ENCODE measurements around the gene C1orf52. TPM values are rescaled to one million over a fixed set of nuclear protein-coding genes. Genes with fewer than 3 reads are reported as not detected.
"Not testable (repeated sequence)": the region's sequence is repeated elsewhere in the genome, so short reads cannot be mapped to it uniquely, and the experiment has no call there.

C1orf52 gene
- total RNA-seq, 1 experiment from 2014 or later: 41.9 TPM

DNA sequence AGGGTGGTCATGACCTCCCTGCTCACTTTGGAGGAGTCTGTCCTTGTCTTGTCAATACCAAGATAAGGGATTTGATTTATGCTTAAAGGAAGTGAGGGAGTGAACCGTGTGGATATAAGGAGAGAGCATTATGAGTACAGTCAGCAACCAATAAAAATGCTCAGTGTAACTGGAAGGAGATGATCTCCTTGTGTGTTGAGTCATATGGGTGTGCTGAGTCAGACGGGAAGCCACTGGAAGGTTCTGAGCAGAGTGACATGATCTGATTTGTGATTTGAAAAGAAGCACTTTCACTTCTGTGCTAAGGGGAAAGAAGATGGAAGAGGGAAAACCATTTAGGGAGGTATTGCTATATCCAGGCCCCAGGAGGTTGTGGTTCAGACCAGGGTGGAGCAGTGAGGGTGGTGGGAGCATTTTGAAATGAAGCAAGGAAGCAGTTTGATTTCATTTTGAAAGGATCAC is 19.4 kb upstream of the C1orf52 start:
- DNase-seq (ENCODE audit: low read depth): peak; percentile 97

DNA sequence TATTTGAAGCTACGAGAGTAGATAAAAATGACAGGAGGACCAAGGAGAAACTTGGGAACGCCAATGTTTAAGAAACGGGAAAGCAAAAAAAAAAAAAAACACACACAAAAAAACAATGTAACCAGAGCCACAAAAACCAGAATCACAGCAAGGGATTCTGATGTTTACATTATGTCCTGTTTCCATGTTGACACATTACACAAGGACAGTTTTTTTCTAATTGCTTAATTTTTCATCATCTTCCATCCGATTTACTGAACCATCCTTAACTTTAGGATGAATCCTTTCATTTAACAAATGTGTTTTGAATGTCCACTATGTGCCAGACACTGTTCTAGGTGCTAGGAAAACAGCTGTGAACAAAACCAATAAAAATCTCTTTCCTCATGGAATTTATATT is 18.3 kb upstream of the C1orf52 start:
- no peak for DNase-seq (ENCODE audit: low read depth)

DNA sequence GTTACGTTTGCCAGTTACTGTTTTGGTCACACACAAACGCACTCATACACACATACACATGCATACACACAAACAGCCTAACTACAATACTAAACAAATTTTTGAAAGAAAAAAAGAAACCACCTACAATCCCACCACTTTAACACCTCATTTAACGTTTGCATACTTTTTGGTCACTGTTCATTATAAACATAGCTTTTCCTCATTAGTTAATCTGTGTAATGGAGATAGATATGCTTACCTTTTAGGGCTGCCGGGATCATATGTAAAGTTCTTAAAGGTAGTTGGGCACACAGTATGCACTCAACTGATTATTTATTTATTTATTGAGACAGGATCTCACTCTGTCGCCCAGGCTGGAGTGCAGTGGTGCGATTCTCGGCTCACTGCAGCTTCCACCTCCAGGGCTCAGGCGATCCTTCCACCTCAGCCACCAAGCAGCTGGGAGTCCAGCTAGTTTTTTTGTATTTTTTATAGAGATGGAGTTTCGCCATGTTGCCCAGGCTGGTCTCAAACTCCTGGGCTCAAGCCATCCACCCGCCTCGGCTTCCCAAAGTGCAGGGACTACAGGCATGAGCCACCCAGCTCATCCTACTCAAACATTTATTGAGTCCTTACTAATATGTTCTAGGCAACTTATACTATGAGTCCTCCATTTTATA is 17.6 kb upstream of the C1orf52 start:
- no peak for DNase-seq (ENCODE audit: low read depth)

DNA sequence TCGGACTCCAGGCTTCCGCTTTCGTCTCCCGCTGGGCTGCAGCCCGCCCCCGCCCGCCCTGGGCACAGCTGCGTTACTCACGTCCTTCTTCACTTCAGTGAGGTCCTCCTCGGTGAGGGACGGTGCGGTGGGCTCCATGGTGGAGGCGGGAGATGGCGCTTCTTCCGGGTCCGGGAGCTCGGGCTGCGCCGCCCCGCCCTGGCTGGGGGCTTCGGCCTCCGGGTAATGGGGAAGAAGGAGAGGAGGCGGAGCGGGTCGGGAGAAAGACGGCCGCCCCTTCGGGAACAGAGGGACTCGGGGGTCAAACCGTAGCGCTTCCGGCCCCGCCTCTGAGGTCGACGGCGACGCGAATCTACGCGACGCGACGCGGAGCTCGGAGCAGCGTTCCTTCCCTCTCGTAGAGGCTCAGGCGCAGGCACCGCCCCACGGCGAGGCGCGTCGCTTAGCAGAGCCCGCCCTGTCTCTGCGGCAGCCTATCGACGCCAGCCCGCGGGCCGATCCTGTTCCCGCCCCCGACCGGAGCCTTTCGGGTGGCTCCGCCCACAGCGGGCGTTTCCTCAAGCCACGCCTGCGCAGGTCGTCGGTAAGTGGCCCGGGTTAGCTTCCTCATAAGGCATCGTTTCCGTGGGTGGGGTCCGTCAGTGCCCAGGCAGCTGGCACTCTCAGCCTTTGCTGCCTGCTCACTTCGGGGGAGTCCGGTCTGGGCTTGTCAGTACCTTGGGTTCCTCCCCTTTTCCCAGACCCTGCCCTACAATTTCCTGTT is 16.9 kb upstream of the C1orf52 start, which contains the start of gene BCL10:
BCL10 (minus strand) TSS at position 418 of the 763 bp plus-strand sequence; CDS start at position 138, 280 bp downstream.
- DNase-seq (ENCODE audit: low read depth): peak; percentile 99

DNA sequence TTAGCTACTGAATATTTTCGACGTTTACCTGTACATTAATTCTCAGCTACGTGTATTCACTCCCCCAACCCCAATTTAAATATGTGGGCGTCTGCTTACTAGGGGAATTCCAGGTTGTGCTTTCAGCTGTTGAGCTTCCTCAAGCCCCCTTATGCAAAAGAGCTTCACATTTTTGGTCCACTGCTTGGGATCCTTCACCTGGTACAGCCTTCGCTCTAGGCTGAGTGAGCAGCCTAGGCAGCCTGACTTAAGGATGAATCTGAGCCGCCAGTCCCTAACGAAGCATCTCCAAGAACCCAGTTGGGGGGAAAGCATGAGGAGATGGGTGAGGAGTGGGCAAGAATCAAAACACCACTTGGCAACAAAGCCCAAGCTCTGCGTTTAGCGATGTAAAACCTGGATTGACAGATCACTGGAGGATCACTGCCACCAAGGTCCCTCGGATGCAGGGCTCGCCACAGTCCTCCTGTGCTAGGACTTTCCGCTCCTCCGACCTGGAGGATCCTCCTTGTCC is 16.3 kb upstream of the C1orf52 start:
- DNase-seq (ENCODE audit: low read depth): no peak

DNA sequence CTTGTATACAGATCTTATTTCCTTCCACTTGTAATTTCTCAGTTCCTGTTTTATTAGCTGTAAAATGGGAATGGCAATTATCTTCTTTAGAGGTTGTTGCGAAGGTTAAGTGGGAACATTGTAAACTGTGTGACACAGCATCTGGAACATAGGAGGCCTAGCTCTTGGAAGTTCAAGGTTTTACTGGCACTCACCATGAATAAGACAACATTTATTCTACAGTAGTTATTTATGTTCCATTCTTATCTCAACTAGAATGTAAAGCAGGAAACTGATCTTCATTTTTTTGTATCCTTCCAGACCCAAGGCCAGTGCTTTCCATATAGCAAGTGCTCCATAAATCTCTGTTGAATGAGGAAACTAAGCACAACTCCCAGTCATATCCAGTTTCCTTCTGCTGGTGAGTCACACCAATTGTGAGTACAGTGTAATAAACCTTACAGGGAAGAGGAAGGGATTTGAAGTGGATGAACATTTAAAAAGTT is 15.5 kb upstream of the C1orf52 start:
- peak; percentile 80 for DNase-seq (ENCODE audit: low read depth)

DNA sequence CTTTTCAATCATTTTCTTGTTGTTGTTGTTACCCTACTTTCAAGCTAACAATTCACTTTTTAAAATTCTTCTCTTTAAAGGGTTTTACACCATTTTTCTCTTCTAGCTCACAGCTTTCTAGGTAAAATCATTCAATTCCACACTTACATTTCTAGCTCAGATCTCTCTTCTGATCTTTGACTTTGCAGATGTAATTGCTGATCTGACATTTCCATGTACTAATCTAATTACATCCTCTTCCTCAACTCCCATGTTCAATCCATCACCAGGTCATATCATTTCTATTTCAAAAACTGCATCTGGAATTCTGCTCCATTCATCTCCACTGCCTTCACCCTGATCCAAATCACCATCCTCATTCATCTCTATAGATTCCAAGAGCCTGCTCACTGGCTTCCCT is 13.9 kb upstream of the C1orf52 start:
- no peak for DNase-seq (ENCODE audit: low read depth)

DNA sequence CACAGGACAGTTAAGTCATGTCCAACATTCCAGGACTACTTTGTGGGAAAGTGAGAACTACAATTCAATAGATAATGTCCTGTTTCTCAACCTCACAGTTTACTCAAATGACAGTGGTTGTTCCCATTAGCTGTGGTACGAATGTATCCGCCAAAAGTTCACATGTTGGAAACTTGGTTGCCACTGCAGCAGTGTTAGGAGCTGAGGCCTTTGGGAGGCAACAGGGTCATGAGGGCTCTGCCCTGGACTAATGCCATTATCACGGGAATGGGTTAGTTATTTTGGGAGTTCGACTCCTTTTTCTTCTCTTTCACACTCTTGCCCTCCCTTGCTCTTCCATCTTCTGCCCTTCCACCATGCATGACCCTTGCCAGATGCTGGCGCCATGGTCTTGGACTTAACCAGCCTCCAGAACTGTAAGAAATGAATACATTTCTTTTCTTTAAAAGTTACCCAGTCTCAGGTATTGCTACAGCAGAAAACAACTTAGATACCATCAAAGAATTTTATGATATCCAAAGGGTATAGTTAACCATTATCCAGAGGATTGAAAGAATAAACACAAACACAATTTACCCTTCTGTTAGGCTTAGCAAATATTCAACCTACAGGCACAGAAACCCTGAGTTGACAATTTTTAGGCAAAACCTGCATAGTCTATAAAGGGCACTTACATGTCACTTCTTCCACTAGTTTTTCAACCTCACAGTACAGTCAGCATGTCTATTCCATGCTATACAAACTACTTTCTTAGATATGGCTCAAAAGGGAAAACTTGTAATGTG is 9.5 kb upstream of the C1orf52 start:
- DNase-seq (ENCODE audit: low read depth): no peak

DNA sequence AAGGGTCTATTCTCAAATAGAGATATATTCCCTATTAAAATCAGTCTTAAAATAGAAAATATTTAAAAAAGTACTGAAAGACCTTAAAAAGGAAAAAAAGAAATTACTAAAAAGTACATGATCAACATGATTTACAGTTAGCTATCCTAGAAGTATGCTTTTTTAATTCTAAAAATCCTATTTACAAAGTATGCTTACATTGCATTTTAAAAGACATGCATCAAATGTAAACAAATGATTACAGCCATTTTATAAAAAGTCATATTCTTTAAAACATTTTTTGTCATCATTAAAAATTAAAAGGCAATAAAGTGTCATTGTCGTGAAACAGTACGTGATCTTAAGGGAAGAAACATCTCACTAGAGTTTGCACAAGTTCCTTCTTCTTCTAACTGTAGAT is 7.9 kb upstream of the C1orf52 start:
- DNase-seq (ENCODE audit: low read depth): no peak

DNA sequence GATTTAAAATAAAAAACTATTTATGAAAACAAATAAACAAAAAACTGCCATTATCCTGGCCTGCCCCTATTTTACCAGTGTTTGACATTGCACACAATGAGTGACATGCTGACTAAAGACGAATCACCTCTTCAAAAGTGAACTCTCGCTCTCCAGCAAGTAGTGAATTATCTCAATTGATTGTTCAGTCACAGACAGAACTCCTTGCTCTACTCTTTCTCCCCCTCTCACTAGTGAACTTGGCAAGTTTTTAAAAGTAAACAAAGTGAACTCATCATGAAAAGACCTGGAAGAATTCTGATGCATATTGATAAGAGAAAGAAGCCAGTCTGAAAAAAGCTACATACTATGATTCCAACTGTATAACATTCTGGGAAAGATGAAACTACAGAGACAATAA is 4.7 kb upstream of the C1orf52 start:
- DNase-seq (ENCODE audit: low read depth): peak; percentile 20

DNA sequence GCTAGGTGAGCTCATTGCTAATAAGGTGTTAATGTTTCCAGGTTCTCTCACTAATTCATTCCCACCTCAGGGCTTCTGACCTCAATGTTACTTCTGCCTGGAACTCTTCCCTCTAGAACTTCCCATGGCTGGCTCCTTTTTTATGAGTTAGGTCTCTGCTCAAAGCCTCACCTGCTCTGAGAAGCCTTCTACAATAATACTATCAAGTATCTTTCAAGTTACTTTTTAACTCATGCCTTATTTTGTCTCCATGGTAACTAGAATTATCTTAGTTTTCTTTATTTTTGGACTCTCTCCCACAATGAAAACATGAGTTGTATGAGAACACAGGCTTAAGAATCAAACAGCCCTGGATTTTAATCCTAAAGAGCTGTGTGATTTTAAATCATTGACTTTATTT is 3.5 kb upstream of the C1orf52 start:
- no peak for DNase-seq (ENCODE audit: low read depth)

DNA sequence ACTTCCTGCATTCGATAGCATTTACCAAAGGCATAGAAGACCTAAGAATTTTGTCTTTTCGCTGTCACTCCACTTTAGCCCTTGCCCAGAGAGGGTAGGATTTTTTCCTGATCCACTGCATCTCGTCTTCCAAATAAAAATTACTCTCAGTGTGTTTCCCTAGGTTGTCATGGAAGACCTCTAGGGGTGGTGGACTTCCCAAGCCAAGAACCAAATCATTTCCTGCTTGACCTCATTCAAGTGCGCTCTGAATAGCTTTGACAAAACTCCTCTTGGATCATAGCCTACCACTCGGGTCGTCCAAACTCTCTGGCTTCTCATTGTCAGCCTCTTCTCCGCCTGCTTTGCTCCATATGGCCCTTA is 431 bp upstream of the C1orf52 start:
- DNase-seq (ENCODE audit: low read depth): no peak

DNA sequence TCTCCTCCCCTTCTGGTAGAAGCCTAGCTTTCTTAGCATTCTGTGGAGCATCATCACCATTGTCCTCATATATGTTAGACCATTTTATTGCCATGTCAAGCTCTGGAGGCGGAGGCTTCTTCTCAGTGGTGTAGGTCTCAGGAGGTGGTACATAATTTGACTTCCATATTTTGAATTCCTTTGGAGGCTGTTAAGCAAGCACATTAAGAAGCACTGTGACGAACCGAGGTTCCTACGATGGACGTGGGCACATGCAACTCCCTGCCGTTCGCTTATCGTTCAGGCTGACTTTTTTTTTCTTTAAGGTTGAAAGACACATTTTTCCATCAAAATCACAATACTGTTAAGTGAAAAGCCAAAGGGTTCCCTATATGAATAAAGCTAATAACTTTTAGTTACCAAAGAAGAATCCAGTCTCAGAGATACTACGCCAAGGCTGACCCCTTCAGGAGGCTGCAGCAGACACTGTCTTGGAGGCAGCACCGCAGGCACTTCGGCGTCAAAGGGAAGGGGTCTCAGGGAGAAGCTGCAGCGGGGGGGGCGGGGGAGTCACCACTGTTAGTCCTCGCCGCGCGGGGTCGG is 835 bp downstream of the C1orf52 start:
- no peak for DNase-seq (ENCODE audit: low read depth)

DNA sequence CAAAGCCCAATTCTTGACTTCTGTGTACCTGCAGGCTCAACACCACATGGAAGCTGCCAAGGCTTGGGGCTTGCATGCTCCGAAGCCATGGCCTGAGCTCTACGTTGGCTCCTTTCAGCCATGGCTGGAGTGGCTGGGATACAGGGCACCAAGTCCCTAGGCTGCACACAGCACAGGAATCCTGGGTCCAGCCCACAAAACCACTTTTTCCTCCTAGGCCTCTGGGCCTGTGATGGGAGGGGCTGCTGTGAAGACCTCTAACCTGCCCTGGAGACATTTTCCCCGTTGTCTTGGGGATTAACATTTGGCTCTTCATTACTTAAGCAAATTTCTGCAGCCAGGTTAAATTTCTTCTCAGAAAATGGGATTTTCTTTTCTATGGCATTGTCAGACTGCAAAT is 10.4 kb downstream of the C1orf52 start:
- DNase-seq (ENCODE audit: low read depth): not testable (repeated sequence)

DNA sequence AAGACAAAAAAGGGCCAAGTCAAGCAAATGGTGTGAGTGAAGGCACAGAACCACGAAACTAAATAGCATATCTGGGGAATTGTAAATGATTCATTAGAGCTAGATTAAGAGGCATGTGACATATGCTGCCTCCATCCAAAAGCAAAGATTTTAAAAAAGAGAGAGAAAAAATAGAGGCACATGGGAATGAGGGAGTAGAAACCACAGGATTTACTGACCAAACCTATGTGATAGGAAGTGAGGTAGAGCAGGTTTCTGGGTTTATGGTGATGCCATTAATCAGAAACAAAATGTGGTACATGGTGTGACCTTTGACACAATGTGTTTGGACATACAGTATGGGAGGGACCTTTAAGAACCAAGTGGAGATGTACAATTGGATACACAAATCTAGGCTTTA is 13.6 kb downstream of the C1orf52 start:
- no peak for DNase-seq (ENCODE audit: low read depth)

DNA sequence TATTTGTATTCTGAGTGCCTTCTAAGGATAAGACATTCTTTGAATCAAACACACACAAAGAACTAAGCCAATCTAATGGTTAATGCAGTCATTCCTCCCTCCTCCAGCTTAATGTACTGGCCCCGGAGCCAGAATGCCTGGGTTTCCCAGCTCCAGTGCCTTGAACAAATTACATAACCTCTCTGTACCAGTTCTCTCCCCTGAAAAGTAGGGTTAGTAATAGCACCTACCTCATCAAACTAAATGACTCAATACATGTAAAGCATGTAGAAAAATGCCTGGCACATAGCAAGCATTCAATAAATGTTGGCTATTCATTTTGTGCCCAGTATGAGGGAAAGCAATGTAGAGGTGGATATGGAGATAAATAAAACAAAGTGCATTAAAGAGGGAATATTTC is 14.0 kb downstream of the C1orf52 start:
- DNase-seq (ENCODE audit: low read depth): no peak

DNA sequence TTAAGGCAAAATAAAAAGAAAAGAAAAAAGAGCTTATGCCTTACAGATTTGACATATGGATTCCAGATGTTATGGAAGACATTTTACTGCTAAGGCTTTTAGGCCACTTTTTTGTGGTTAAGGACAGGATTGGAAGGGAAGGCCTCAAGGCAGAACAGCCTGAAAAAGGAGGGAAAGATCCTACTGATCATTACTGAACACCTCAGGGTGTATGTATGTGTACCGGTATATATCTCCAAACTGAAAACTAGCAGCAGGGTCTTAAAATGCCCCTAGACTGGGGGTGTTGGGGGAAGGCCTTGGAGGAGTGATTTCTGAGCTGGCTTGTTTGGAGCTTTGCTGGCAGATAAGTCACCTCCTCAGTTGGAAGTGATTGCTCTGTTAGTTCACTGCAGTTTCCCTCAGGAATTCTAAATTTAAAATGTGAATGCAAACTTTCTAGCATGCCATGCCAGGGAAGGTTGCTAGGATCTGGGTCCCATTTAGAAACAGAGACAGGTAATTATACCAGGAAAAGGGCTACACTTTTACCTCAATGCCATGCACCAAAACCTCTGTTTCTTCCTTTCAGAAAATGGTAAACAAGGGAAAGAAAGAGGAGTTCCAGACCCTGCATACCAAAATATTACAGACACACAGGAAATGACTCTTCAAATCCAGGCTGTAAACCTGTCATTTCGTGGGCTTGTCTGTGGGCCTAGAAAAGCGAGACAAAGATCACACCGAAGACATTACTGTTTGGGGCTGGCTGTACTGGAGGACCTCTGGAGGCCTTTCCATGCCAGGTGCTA is 15.0 kb downstream of the C1orf52 start:
- DNase-seq (ENCODE audit: low read depth): peak; percentile 55

DNA sequence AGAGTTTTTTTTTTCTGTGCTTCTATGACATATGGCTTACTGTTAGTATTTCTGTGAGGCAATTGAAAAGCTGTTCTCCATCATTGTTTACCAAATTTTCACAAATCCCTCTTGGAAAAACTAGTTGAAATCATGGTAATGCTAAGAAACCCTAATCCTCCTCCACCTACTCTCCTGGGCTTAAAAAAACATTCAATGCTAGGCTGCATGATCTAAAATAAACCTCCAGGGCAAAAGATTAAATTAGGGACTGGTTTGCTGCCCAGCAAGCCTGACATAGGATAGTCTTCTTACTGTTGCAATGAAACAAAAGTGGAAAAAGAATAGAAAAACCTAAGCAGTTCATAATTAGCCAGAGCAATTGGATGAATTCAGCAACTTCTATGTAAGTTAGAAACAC is 16.1 kb downstream of the C1orf52 start:
- DNase-seq (ENCODE audit: low read depth): no peak

DNA sequence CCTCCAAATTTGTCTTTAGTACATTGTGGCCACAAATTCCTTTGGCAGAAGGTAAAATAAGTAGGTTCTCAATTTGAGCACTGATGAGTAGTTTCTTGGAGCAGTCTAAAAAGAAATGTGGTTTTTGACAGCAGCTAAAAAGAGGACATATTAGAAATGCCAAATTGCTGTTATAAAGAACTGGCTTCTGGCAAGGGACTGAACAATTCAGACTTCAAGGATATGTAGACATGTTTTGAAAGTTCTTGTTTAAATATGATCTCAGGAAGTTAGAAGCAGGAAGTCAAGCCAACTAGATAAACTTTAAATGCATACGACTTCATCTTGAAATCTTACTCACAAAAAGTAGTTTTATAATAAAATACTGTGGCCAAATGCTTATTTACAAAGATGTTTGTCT is 18.8 kb downstream of the C1orf52 start:
- no peak for DNase-seq (ENCODE audit: low read depth)

DNA sequence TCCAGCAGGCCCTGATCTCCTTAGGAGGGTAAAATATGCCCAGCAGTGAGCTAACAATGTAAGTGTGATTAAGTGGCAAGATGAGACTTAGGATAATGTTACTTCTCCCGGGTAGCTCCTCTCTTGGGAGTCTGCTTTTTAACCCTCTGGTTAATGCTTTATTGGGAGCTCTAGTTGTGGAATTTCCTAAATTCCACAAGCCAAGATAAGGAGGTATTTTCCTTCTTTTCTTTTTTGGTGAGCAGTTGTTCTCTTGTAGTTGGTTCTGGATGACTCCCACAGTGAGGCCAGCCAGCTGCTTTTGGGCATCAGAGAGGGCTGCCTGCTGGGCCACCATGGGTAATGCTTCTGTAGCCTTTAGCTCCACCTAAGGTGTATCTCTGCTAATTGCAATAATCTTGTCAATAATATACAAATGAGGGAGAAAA is 19.3 kb downstream of the C1orf52 start:
- DNase-seq (ENCODE audit: low read depth): no peak

DNA sequence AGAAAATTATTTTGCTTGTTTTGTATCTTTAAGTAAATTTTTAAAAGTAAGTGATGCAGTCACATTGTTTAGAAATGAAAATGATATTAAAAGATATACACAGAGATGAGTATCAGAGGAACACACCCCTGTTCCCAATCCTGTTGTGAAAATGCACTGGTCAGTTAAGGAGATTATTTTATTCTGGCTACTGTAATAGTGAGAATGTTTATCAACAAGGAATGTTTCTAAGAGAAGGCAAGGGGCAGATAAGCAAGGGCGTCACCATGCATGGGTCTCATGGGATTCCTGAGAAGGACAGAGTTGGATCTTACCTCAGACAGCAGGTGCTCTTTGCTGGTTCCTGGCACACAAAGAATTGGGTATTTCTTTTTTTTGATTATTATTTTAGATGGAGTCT is 21.8 kb downstream of the C1orf52 start:
- no peak for DNase-seq (ENCODE audit: low read depth)

Measured in HT1080 (cell line).